ENCODE data around the gene MAPRE3. TPM values are rescaled to one million over a fixed set of nuclear protein-coding genes. Genes with fewer than 3 reads are reported as not detected.

The MAPRE3 gene
- total and polyA plus RNA-seq, 9 of the 15 experiments (the other 6 are each of a cell fraction or from before 2014, with no cell fraction given) = 0.70 to 43.2 (median 12.6) TPM

DNA sequence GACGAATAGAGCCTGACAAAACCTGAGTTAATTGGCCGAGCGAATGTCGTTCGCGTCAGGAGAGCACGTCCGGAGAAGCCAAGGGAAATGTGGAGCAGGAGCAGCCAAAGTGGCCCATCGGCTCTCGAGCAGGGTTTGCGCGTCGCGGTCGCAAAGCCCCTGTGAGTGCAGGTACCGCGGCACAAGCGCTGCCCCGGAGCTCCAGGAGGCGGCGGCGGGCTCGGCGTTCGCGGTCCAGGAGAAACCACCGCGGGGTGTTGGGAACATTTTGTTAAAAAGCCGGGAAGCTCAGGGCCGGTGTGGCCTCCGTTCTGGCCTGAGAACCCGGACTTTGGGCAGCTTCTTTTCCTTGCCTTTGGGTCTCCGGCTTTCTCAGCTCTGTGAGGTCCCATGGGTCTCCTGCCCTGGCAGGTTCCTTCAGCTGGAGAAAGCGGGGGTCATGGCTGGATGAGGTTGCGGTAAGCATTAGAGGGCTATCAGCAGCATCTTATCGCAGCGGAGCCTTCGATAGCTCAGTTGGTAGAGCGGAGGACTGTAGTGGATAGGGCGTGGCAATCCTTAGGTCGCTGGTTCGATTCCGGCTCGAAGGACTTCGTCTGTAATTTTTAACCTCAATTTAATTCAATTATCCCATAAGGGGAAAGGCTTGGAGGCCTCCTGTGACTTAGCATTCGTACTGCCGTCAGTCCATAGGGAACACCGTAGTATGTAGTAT, 80.0 kb downstream of the MAPRE3 start (continued):
- TF ChIP-seq PHB2 (IDR thresholded peaks at IDR 0.05; ENCODE audit: low read depth) (no peak), ADNP (tag; IDR thresholded peaks at IDR 0.05) (peak; percentile 85), NR2C2 (CRISPR knock-in tag; IDR thresholded peaks at IDR 0.05) (no peak), NR2C2 (tag; IDR thresholded peaks at IDR 0.05) (no peak), CEBPB (tag; IDR thresholded peaks at IDR 0.05) (no peak), ZNF551 (CRISPR knock-in tag; IDR thresholded peaks at IDR 0.05) (0 out of 2 replicates have a peak, but pooled peaks have one; percentile 61), NR1H2 (CRISPR knock-in tag; IDR thresholded peaks at IDR 0.05) (no peak), HDAC2 (IDR thresholded peaks at IDR 0.05) (no peak), SFPQ (IDR thresholded peaks at IDR 0.05; ENCODE audit: low read depth, low read length) (no peak), E2F3 (CRISPR knock-in tag; IDR thresholded peaks at IDR 0.05) (no peak), ARID2 (IDR thresholded peaks at IDR 0.05) (no peak), ZNF507 (tag; conservative IDR thresholded peaks at IDR 0.05) (no peak), XRCC5 (IDR thresholded peaks at IDR 0.05; ENCODE audit: low read depth, low read length) (no peak), POLR3G (IDR thresholded peaks at IDR 0.05; ENCODE audit: extremely low read depth, insufficient read length, insufficient replicate concordance) (no peak)
- TF ChIP-seq, protein P1, sequence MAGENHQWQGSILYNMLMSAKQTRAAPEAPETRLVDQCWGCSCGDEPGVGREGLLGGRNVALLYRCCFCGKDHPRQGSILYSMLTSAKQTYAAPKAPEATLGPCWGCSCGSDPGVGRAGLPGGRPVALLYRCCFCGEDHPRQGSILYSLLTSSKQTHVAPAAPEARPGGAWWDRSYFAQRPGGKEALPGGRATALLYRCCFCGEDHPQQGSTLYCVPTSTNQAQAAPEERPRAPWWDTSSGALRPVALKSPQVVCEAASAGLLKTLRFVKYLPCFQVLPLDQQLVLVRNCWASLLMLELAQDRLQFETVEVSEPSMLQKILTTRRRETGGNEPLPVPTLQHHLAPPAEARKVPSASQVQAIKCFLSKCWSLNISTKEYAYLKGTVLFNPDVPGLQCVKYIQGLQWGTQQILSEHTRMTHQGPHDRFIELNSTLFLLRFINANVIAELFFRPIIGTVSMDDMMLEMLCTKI (IDR thresholded peaks at IDR 0.05; ENCODE audit: partially characterized antibody) = no peak
- TF ChIP-seq, protein P2, sequence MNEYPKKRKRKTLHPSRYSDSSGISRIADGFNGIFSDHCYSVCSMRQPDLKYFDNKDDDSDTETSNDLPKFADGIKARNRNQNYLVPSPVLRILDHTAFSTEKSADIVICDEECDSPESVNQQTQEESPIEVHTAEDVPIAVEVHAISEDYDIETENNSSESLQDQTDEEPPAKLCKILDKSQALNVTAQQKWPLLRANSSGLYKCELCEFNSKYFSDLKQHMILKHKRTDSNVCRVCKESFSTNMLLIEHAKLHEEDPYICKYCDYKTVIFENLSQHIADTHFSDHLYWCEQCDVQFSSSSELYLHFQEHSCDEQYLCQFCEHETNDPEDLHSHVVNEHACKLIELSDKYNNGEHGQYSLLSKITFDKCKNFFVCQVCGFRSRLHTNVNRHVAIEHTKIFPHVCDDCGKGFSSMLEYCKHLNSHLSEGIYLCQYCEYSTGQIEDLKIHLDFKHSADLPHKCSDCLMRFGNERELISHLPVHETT (CRISPR knock-in tag; conservative IDR thresholded peaks at IDR 0.05 in 1 of 2, IDR thresholded peaks at IDR 0.05 in 1 of 2) = no peak
- TF ChIP-seq, protein P3, sequence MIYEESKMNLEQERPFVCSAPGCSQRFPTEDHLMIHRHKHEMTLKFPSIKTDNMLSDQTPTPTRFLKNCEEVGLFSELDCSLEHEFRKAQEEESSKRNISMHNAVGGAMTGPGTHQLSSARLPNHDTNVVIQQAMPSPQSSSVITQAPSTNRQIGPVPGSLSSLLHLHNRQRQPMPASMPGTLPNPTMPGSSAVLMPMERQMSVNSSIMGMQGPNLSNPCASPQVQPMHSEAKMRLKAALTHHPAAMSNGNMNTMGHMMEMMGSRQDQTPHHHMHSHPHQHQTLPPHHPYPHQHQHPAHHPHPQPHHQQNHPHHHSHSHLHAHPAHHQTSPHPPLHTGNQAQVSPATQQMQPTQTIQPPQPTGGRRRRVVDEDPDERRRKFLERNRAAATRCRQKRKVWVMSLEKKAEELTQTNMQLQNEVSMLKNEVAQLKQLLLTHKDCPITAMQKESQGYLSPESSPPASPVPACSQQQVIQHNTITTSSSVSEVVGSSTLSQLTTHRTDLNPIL (CRISPR knock-in tag; IDR thresholded peaks at IDR 0.05) = no peak
- TF ChIP-seq, protein P4, sequence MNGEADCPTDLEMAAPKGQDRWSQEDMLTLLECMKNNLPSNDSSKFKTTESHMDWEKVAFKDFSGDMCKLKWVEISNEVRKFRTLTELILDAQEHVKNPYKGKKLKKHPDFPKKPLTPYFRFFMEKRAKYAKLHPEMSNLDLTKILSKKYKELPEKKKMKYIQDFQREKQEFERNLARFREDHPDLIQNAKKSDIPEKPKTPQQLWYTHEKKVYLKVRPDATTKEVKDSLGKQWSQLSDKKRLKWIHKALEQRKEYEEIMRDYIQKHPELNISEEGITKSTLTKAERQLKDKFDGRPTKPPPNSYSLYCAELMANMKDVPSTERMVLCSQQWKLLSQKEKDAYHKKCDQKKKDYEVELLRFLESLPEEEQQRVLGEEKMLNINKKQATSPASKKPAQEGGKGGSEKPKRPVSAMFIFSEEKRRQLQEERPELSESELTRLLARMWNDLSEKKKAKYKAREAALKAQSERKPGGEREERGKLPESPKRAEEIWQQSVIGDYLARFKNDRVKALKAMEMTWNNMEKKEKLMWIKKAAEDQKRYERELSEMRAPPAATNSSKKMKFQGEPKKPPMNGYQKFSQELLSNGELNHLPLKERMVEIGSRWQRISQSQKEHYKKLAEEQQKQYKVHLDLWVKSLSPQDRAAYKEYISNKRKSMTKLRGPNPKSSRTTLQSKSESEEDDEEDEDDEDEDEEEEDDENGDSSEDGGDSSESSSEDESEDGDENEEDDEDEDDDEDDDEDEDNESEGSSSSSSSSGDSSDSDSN (IDR thresholded peaks at IDR 0.05; ENCODE audit: borderline replicate concordance in 1 of 2, low read depth in 2 of 2, low read length in 2 of 2) = no peak

Measured in K562 (cell line).